AG20443 (cell line): ENCODE results near the gene GALNT17.
"Not testable (repeated sequence)": the region's sequence is repeated elsewhere in the genome, so short reads cannot be mapped to it uniquely, and the experiment has no call there.

Source experiments
- DNase-seq: peaks from one replicate; pipeline ENCODE4 v3.0.0; 2012; ENCODE audit warnings: low spot score, mixed read lengths

Gene GALNT17

DNA sequence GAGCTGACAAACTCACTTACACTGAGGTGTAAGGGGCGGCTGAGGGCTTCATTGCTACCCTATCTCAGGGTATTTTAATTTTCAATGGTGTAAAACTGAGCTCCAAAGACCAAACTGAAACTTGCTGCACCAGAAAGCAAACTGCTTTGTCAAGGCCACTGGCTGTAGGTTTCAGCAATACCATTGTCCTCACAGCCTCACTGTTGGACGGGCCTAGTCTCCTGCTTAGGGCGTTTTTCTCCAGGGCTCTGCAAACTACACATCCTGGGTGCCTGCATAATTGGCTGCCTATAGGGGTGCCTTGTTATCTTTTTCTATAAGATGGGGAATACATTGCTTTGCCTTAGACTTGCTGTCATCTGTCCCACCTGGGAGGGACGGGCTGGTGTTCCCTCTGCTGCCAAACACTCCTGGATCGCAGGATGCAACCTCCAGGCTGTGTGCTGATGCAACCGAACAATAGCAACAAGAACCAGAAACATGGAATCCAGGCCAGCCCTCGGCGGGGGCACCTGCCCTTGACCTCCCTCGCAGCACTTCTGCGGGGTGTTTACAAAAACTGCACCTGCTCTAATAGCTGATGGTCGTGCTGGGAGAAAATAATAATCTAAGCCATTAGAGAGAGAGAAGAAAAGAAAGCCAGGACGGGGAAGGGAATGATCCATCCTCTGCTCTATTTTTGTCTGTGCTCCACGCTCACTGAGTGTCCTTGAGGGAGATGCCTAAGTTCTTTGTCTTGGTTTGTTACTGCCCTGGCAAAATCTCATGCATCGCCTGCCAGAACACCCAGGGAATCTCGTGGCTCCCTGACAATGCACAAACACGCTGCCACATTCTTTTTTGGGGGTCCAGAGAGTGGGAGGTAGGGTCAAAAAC is 104.5 kb downstream of the GALNT17 start:
- no peak for DNase-seq

DNA sequence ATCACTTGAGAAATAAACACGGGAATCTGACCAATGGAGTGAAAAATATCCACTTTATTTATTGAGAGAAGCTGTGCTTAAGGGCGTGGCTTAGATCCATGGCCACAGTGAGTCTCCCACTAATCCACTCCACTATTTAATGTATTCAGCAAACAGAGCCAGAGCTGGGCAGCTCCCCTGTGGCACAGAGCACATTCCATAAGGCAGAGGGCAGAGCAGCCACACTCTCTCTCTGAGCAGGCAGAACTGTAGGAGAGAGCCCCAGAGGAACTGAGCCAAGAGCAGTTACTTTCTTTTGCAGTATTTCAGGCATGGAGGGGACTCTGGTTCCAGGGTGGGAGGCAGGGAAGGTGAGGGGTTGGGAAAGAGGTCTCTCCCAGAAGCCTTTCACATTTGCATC is 106.0 kb downstream of the GALNT17 start:
- DNase-seq = no peak

DNA sequence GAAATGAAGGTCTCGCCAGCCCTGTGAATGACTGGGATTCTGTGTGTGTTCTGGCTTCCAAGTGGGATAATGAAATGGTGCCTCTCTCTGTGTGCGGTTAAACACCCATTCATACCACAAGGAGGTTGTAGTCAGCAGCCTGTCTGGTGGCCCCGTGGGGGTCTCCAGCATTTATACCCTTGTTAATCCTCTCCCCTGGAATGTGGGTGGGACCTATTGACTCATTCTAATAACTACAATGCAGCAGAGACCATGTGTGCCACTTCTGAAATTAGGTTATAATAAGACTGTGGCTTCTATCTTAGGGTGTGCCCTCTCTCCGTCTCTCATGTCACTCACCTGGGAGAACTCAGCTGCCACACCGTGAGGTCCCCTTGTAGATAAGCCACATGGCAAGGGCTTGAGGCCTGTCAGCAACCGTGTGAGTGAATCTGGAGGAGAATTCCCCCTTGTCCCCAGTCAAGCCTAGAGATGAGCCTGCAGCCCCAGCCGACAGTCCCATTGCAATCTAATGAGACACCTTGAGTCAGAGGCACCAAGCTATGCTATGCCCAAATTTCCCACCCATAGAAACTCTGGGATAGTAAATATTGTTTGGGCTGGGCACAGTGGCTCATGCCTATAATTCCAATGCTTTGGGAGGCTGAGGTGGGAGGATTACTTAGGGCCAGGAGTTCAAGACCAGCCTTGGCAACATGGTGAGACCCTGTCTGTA is 106.8 kb downstream of the GALNT17 start:
- DNase-seq = no peak

DNA sequence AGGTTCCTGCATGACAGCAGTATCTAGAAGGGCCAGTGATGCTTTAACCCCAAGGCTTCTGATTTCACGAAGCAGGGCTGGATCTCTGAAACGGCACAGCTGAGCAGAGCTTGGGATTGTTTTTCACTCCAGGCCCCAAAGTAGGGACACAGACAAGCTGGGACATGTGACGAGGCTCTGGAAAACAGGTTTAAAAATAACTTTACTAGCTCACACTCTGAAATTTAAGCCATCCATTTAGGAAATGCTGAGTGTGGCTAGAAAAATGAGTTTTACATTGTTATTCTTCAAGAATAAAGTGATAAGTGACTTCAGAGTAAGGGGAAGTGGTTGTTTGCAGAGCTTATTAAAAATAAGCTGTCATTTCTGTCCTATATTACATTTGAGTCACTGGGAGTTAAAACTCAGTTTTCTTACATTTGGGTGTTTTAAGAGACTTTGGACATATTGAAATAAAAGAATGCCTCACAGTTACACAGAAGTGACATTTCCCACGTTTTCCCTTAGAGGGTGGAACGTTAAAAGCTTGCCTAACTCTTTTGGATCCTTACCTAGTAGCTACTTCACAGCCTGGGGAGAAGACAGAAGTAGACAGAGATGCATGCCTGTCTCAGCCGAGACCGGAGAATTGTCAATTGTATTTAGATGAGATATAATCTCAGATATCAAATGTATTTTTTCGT is 107.8 kb downstream of the GALNT17 start:
- DNase-seq = no peak

DNA sequence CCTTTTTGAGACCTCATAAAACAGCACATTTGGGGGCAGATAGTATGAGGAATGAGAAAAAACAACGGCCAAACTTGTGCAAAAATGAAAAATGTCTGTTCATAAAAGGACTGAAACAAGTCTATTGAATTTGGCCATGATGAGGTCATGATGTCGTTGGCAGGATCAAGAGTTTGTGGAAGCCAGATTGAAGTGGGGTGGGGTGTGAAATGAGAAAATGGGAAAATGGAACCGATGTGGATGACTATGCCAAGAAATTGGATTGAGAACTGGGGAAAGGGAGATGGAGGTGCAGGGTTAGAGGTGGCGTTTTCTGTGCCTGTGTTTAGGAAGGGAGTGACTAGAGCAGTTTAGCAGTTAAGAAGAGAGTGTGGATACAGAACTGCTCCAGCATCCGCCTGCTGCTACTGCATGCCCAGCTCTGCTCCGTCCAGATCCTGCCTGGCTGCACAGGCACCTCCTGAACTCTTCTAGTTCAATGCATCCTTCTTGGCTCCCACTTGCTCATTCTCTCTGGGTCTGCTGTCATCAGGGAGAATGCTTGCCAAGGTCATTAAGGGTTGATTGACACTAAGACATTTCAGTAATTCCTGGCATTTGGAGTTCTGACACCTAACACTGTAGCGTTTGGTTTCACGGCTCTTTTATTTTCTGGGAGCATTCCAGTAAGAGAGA is 111.9 kb downstream of the GALNT17 start:
- DNase-seq = no peak

DNA sequence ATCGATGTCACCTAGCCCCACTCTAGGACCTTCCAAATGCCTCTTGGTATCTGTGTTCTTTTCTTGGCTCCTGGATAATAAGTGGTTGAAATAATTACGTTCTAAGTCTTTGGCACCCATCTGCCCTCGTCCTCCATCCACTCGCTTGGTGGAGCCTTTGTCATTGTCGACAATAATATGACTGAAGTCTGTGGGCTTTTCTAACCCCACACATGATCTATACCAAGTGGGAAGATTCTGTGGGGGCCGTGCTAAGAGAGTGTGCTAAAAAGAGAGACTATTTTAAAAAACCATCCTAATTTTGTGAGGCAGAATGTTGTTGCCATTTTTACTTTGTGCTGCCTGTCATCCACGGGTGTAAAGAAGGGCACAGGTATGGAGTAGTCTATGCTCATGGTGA is 113.1 kb downstream of the GALNT17 start:
- no peak for DNase-seq

DNA sequence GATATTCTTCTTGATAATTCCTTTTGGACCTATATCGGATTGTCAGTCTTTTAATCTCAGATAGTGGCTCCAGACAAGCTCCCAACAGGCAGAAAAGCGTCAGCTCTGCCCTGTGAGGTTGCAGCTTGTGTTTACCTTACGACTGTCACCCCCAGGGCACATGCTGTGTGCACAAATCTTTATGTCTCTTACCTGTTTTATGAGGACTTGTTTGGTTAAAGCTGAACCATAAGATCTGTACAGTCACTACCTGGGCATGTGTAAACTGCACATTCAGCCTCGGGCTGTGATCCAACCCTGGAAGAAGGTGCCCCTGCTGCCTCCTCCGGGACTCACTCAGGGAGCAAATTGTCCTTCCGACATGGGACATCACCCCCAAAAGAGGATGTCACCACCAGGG is 119.8 kb downstream of the GALNT17 start:
- no peak for DNase-seq

DNA sequence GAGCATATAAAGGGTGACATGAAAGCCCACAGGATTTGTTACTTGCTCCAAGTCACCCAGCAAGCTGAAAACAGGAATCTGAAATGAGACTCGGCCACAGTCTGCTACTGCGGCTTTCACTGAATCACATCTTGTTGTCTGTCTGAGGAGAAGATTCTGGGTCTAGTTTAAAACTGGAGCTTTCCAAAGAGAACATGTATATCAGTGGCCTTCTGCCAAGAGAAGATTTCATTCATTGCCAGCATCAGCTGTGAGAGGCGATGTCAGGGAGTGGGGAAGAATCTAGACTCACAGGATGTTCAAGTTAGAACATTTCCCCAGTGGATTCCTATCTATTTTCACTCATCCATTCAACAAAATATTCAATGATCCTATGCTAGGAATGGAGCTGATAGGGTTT is 122.8 kb downstream of the GALNT17 start:
- DNase-seq = no peak

DNA sequence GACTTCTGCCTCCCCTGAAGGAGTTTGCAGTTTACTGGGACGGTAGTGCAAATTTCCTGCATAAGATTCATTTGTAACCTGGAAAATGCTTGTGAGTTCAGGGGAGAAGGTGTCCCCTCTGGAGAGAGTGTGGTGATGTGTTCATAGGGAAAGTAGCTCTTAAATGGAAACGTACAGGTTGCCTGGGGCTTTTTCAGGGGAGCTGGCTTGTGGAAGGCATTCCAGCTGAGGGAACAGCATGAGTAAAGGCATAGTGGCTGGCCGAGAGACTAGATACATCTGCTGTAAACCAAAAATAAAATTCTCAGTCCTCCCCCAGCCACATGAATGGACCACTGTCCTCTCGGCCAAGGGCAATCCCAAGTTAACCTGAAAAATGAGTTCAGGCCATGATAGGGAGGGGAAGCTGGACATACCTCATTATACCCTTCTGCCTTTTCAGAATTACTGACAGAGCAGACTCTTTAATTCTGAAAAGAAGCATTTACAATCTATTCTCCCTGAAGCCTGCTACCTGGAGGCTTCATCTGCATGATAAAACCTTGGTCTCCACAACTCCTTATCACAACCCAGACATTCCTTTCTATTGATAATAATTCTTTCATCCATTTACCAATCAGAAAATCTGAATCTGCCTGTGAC is 123.7 kb downstream of the GALNT17 start:
- DNase-seq = no peak

DNA sequence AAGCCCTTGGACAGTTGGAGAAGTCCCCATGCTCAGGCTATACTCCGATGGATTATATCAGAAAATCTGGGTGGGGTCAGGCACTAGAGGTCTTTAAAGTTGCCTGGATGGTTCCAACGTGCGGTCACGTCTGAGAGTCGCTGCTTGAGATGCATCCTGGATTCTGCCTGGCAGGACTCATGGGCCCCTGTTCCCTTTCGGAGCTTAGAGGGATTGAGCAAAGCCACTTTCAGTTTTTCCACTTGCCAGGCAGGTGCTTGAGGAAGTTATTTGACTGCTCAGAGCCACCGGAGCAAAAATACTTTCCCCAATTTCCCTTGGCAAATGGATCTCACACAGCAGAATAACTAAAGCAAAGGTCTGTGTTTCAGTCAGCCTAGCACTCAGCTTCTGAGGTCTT is 129.1 kb downstream of the GALNT17 start:
- no peak for DNase-seq

DNA sequence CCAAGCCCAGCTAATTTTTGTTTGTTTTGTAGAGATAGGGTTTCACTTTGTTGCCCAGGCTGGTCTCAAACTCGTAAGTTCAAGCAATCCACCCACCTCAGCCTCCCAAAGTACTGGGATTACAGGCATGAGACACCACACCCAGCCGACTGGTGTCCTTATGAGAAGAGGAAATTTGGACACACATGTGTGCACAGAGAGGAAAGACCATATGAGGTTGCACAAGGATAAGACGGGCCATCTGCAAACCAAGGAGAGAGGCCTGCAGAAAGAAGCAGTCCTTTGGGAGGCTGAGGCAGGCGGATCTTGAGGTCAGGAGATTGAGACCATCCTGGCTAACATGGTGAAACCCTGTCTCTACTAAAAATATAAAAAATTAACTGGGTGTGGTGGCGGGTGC is 130.9 kb downstream of the GALNT17 start:
- not testable (repeated sequence) for DNase-seq

DNA sequence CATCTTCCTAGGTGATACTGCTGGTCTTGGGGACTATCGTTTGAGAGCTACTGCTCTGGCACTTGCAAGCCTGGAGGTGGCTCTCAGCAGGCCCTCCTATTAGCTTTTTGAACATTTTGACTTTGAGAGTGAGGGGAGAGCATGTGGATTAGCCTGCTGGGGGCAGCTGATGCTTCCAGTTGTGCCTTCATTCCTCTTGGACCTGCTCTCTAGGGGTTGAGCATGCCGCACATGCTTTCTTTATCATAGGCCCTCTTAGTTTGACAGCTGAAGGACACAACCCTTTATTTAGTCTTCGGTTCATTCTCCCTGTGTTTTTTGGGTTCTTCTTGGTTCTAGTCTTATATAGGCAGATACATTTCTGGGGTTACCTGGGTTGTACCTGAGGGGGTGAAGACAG is 132.1 kb downstream of the GALNT17 start:
- no peak for DNase-seq

DNA sequence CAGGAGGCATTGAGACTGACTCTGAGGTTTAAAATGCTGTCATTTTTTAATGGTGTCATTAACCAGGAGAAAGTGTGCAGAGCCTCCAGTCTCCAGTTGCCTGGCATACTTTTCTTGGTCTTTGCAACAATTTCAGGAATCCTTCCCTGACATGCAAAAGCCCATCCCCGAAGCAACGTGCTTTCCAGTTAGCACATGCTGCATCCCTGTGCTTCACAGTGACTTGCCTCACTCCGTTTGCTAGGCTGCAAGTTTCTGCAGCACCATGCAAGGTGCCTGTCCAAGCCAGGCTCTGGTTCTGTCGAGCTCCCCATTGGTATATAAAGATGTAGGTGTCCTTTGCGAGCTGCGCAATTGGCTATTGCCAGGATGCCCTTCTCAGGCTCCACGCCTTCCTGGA is 135.0 kb downstream of the GALNT17 start:
- no peak for DNase-seq

DNA sequence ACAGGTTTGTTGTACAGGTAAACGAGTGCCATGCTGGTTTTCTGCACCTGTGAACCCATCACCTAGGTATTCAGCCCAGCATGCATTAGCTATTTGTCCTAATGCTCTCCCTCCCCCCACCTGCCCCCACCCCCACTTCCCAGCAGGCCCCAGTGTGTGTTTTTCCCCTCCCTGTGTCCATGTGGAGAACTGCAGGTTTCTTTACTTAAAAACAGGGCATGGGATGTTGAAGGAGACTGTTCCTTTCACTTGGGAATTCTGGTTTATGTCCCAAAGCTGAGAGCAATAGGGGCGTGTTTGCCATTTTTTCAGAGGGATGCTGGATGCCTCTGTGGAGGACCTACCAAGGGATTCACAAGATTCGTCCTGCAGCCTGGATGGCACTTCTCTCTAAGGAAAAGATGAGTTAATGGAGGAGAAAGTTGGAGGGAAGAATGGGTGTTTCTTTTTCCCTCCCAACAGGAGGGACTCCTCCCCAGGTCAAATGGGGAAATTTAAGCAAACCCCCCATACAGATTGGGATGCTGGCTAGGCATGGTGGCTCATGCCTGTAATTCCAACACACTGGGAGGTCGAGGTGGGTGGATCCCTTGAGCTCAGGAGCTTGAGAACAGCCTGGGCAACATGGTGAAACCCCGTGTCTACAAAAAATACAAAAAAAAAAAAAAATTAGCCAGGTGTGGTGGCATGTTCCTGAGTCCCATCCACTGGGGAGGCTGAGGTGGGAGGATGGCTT is 136.0 kb downstream of the GALNT17 start:
- DNase-seq = no peak

DNA sequence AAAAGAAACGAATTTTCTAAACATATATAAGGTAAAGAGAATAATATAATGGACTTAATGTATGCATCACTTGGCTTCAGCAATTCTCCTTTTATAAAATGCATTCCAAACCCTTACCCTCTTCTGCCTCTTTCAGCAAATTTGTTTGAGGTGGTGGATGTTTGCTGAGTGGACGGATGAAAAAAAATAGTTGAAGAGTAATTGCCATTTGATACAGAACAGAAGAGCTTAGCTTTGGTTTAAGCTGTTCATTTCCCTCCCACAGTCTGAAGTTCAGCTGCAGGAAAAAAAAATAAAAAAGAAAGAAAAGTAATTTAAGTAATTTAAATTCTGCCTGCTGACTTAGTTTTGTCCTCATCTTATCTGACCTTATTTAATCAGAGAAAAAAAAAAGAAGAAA is 138.6 kb downstream of the GALNT17 start:
- no peak for DNase-seq

DNA sequence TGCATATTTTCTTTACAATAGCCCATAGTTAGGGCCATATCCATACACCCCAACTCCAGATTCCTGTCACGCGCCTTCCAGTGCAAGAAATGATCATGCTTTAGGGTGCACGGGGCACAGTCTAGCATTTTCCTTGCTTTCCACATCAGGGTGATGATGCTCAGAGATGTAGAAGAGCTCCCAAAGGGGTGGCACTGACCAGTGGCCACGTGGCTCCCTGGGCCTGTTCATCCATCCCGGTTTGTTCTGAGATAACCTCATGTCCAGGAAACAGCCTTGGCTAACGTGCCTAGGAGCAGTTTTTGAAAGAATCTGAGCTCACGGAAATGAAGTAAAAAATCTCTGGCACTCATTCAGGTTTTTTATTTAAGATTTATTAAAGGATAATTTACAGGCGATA is 139.3 kb downstream of the GALNT17 start:
- DNase-seq = no peak

DNA sequence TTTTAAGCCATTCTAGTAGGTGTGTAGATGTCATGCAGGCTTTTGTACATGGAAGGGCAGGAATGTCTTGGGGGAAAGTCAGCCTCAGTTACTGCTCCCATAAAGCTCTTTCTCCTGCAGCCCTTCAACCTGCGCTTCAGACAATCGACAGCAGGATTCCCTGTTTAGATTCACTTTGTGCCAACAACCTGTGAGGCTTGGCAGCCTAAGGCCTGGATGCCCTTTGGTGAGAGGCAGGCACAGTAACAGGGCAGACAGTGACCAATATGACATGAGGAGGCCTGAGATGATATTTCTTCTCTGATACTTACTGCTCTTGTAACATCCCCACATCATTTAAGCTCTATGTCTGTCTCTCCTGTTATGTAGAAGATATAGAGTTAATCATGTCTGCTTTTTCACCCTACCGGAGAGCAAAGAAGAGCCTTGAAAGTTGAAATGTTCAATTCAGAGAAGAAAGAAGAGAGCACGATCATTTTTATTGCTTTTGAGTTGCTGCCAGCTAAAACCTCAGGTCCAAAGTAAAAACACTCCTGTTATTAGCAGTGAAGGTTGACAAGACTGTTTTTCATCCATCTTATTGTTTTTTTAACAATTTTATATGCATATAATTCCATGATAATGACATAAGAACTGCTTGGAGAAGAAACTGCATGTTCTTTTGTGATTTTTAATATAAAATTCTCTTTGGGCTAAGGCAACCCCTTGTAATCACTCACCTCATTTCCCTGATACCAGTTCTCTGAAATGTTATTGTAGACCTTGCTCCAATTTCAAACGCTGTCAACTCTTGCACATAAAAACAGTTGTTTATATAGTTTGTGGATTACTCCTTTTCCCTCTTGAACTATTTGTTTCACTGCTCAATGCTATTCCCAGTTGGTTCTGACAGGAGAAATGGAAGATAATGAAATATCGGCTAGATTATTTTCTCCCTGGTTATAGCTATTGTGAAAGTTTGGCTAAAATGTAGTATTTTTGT is 140.9 kb downstream of the GALNT17 start:
- DNase-seq = no peak

DNA sequence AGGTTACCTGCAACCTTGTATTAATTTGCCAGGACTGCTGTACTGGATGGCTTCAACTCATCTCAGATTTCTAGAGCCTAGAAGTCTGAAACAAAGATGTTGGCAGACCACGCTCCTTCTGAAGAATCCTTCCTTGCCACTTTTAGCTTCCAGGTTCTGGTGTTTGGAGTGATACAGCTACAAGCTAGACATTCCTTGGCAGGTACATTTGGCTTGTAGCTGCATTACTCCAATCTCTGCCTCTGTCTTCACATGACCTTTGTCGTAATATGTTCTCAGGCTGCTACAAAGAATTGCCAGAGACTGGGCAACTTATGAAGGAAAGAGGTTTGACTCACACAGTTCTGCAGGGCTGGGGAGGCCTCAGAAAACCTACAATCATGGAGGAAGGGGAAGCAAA is 146.3 kb downstream of the GALNT17 start:
- no peak for DNase-seq

DNA sequence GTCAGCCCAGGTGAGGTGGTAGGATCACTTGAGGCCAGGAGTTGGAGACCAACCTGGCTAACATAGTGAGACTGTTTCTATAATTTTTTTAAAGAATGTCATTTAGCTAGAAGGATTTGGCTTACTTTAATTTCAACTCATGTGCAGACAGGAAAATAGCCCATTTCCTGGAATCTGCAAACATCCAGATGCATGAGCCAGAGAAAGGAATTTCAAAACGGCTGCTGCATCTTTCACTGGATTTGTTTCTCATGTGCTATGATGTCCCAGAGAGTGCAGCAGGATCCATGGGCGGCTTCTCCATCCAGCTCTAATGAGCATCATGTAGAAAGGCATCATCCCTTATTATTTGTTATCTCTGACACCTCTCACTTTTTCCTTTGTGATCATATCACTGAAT is 149.3 kb downstream of the GALNT17 start:
- no peak for DNase-seq

DNA sequence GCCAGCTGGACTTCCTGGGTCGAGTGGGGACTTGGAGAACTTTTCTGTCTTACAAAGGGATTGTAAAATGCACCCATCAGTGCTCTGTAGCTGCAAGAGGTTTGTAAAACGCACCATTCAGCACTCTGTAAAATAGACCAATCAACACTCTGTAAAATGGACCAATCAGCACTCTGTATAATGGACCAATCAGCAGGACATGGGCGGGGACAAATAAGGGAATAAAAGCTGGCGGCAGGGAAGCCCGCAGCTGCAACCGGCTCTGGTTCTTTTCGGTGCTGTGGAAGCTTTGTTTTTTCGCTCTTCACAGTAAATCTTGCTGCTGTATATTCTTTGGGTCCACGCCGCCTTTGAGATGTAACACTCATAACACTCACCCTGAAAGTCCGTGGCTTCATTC is 151.9 kb downstream of the GALNT17 start:
- DNase-seq = no peak
